ENCODE data around the gene NDUFAF2.

DNA sequence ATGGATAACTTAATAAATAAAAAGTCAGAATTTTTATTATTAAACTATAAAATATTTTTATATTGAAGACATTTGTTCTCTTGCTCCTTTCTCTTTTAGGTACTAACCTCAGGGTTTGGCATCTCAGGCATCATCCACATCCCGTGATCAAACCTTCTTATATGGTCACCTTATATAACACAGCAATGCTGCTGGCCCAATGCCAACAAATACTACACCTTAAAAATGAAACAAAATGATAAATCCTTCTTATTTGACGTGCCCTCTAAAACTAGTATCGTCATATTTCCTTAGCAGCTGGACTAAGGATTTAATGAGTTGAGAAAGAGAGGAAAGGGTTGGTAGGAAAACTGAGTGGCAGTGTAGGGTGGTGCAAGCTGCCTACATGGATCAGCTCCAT lies 56.6 kb downstream of the NDUFAF2 start:
- no peak for TF ChIP-seq CTCF (IDR thresholded peaks at IDR 0.05; ENCODE audit: low read depth, low read length)
- no peak for TF ChIP-seq EZH2phosphoT487 (IDR thresholded peaks at IDR 0.05; ENCODE audit: low read depth)
